ENCODE measurements around the gene HTRA1.

DNA sequence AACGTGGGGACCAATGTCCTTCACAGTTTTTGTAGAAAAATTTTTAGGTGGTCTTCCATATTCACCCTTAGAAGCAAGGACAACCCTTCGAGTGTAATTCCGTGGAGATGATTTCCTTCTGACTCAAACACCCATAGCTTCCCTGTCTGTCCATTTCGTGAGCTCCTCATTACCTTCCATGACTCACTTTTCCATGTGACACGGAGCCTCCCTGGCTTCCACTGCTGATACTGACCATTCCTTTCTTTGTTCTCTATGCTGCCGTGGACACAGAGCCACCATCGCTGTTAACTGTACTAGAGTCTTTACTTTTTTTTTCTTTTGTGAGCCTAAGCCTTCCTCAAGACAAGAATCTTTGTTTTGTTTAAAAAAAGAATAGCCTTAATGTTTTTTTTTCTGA is 19.4 kb upstream of the HTRA1 start:
- TF ChIP-seq, protein P1, sequence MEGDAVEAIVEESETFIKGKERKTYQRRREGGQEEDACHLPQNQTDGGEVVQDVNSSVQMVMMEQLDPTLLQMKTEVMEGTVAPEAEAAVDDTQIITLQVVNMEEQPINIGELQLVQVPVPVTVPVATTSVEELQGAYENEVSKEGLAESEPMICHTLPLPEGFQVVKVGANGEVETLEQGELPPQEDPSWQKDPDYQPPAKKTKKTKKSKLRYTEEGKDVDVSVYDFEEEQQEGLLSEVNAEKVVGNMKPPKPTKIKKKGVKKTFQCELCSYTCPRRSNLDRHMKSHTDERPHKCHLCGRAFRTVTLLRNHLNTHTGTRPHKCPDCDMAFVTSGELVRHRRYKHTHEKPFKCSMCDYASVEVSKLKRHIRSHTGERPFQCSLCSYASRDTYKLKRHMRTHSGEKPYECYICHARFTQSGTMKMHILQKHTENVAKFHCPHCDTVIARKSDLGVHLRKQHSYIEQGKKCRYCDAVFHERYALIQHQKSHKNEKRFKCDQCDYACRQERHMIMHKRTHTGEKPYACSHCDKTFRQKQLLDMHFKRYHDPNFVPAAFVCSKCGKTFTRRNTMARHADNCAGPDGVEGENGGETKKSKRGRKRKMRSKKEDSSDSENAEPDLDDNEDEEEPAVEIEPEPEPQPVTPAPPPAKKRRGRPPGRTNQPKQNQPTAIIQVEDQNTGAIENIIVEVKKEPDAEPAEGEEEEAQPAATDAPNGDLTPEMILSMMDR (IDR thresholded peaks at IDR 0.05) = no peak
- TF ChIP-seq EZH2 (IDR thresholded peaks at IDR 0.05) = no peak

All from neural progenitor cell (in vitro differentiated cells).